T47D (cell line): ENCODE data around the gene MMP17.
A peak's percentile ranks its signal among the peaks of the same experiment; 100 is the strongest.

ENCODE experiments used
- DNase-seq, 2 experiments: peaks; one replicate each; pipeline versions ENCODE4 v3.0.0 to v3.0.0-alpha.2; 2011 to 2012; ENCODE audit warnings: low read depth in 1 of 2, low spot score in 1 of 2
- JUND ChIP-seq: IDR thresholded peaks from 2 replicates; pipeline ENCODE4 v1.6.1; 2012; ENCODE audit warnings: low read depth
- in situ Hi-C: cut with HindIII; loops from 2 replicates; pipeline ENCODE4 v1.10.0; 2016; ENCODE audit warnings: low sequenced_read_pairs, low pct_unique_long_range_greater_than_20kb

Gene MMP17

GRCh38 chr12:131827961-131828534 lies at the start of gene MMP17:
MMP17 (plus strand) TSS chr12:131828393; CDS start chr12:131828495, 102 bp downstream.
- in situ Hi-C loops: no loop called here
- peak; percentile 69 to 85 for DNase-seq
- no peak for TF ChIP-seq JUND

DNA sequence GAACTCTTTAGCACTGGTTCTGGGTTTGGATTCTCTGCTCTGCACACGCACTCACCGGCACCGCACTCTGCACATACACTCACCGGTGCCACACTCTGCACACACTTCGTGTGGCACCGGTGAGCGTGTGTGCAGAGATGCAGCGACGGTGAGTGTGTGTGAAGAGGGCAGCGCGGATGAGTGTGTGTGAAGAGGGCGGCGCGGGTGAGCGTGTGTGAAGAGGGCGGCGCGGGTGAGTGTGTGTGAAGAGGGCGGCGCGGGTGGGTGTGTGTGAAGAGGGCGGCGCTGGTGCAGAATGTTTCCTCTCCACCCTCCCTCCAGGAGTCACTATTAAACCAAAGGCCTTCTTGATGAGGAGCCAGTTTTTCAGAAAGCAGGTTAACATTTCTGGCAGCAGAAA lies 49.2 kb upstream of the MMP17 start:
- in situ Hi-C loops: no loop called here
- DNase-seq: no peak
- TF ChIP-seq JUND: no peak

DNA sequence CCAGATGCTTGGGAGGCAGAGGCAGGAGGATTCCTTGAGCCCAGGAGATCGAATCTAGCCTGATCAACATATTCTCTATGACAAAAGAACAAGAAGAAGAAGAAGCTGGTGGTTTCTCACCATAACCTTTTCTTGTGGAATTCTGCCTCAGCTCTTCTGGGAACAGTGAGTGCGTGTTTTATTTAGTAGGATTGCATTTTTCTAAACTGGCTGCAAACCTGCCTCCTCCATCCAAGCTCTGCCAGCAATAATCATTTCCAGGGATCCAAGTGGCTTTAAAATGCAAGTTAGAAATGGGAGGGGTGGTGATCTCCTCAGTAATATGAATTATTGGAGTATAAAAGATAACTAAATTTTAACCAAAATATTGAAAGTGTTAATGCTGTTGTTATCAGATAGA lies 46.1 kb upstream of the MMP17 start:
- no peak for DNase-seq
- no peak for TF ChIP-seq JUND
- in situ Hi-C loops: no loop called here

DNA sequence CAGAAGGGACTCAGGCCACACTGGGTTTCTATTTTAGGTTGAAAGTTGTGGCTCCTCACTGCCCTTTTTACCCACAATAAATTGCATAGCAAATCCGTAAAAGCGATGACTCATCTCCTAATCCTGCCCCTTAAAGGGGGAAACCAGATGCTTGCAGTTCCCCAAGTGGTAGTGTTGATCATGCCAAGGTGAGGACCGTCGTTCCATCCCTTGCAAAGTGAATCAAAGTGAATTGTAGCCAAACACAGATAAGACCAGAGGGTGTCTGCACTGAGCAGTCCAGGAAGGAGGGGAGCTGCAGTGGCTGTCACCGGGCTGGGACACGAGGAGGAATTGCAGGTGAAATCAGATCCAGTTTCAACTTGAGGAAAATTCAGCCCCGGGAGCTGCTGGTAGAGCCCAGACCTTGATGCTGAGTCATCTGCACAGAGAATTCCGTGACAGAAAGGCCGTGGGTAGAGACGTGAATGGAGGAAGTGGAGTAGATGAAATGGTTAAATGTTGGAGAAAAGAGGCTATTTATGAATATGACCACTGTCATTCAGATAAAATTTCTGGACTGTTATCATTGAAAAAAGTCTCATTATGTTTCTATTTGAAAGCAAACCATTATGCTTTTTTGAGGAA lies 44.2 kb upstream of the MMP17 start:
- in situ Hi-C loops: no loop called here
- TF ChIP-seq JUND: no peak
- DNase-seq: no peak

GRCh38 chr12:131784909-131785762 lies 43.1 kb upstream of the MMP17 start:
- TF ChIP-seq JUND: no peak
- DNase-seq: no peak
- in situ Hi-C loops: no loop called here

GRCh38 chr12:131785763-131786330 lies 42.3 kb upstream of the MMP17 start:
- in situ Hi-C loops: no loop called here
- no peak for DNase-seq
- TF ChIP-seq JUND: no peak

DNA sequence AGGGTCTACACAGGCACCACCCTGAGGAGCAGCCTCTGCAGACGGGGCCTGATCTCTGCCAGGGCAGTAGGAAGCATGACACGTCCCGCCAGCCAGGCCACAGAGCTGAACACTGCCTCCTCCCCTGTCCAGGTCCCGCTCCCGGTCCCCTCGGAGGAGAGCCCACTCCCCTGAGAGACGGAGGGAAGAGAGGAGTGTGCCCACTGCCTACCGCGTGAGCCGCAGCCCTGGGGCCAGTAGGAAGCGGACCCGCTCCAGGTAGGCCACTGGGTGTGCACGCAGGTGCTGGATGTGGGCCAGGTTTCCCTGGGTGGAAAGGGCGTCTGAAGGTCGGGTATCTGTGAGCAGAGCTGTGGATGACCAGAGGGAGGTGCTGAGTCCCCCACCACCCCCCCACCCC lies 41.9 kb upstream of the MMP17 start:
- in situ Hi-C loops: no loop called here

GRCh38 chr12:131787143-131787660 lies 41.0 kb upstream of the MMP17 start:
- DNase-seq: no peak
- TF ChIP-seq JUND: no peak
- in situ Hi-C loops: no loop called here

More for the DNA sequence above, 41.9 kb upstream of the MMP17 start:
- no peak for TF ChIP-seq JUND
- DNase-seq: no peak

- DNase-seq: no peak
- in situ Hi-C loops: no loop called here
- TF ChIP-seq JUND: no peak
These were observed 40.1 kb upstream of the MMP17 start for GRCh38 chr12:131788070-131788469.

GRCh38 chr12:131789638-131790037 lies 38.6 kb upstream of the MMP17 start:
- no peak for TF ChIP-seq JUND
- in situ Hi-C loops: no loop called here
- DNase-seq: no peak

DNA sequence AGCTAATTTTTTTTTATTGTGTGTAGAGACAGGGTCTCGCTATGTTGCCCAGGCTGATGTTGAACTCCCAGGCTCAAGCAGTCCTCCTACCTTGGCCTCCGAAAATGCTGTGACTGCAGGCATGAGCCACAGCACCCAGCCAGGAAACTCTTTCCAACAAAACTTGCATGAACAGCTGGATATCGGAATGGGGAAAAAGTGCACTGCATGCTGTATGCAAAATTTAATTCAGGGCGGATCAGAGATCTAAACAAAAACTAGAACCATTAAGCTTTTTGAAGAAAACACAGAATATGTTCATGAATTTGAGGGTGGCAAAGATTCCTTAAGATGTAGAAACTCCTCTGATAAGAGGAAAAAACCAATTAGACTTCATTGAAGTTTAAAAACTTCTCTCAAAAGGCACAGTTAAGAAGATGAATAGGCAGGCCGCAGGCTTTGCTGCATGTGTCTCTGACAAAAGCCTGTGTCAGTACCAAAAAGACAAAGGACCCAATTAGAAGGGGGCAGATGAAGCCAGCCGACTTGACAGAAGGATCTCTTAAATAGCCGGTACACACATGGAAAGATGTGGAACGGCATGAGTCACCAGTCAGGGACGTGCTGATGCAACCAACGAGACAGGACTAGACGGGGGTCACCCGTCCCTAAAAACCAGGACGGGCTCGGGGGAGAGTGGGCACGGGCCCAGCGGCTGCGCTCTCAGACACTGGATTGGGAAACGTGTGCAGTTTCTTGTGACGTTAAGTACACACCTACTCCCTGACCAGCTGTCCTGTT lies 34.8 kb upstream of the MMP17 start:
- in situ Hi-C loops: no loop called here
- DNase-seq: no peak

DNA sequence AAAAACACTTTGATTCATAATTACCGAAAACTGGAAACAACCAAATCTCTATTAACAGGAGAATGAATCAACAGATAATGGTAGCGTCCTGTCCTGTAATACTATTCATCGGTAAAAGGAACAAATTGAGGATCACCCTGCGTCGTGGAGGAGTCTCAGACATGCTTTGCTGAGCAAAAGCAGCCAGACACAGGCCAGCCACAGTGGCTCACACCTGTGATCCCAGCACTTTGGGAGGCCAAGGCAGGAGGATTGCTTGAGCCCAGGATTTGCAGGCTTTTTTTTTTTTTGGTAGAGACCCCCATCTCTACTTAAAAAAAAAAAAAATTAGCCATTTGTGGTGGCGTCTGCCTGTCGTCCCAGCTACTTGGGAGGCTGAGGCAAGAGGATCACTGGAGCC lies 34.1 kb upstream of the MMP17 start:
- no peak for TF ChIP-seq JUND
- no peak for DNase-seq
- in situ Hi-C loops: no loop called here

More for the DNA sequence above, 34.8 kb upstream of the MMP17 start:
- no peak for TF ChIP-seq JUND
